ENCODE measurements around the gene ZFAND3.
"Not testable (repeated sequence)": the region's sequence is repeated elsewhere in the genome, so short reads cannot be mapped to it uniquely, and the experiment has no call there.

The ZFAND3 gene

DNA sequence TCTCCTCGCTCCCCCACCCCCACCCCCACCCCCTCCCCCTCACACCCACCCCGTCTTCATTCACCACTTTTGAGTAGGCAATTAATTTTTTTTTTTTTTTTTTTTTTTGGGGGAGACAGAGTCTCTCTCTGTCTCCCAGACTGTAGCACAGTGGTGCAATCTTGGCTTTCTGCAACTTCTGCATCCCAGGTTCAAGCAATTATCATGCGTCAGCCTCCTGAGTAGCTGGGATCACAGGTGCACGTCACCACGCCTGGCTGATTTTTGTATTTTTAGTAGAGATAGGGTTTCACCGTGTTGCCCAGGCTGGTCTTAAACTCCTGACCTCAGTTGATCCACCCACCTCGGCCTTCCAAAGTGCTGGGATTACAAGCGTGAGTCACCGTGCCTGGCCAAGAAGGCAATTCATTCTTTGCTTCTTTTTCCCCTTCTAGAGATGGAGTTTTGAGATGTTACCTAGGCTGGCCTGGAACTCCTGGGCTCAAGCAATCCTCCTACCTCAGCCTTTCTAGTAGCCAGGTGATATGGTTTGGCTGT, 230.4 kb downstream of the ZFAND3 start:
- H3K27me3 ChIP-seq (ENCODE audit: control insufficient read depth, insufficient read depth, low read length); H3K36me3 ChIP-seq (ENCODE audit: control insufficient read depth, insufficient read depth, low read length); H3K4me1 ChIP-seq (ENCODE audit: control insufficient read depth, insufficient read depth, low read length); H3K27ac ChIP-seq (ENCODE audit: low read depth, low read length); H3K4me3 ChIP-seq (ENCODE audit: low read length); H3K9ac ChIP-seq (ENCODE audit: low read length): not testable (repeated sequence)

DNA sequence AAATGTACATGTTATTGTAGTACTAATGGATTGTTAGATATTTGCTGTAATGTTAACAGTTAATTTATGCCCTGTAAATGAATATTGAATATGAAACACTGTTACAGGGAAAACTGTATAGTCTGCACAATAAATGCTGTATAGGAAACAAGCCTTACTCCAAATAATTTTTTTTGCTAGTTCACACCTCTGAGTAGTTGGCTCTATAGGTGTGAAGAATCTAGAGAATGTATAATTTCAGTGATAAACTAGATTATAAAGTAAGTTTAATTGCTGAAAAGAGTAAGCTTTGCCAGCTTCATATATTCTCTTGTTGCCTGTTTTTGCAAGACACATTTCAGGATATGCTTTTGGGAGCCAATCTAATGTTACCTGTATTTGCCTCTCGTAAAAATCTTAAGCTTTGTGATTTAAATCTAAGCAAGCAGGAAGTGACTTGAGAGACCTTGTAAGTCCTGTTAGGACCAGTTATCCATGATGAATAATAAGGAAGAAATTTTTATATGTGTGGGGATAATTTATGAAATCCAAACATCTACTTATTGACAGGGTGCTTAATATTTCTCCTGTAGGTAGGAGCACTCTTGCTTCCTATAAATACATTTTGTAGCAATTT, 232.4 kb downstream of the ZFAND3 start:
- no peaks in the 10 kb centered on the region for H3K27me3 ChIP-seq (ENCODE audit: control insufficient read depth, insufficient read depth, low read length)
- H3K4me3 ChIP-seq (ENCODE audit: low read length), result no peak overlapping the region
- no peak overlapping the region for H3K9ac ChIP-seq (ENCODE audit: low read length)
- H3K27ac ChIP-seq (ENCODE audit: low read depth, low read length), result no peak overlapping the region
- H3K4me1 ChIP-seq (ENCODE audit: control insufficient read depth, insufficient read depth, low read length), result no peaks in the 10 kb centered on the region
- no peaks in the 10 kb centered on the region for H3K36me3 ChIP-seq (ENCODE audit: control insufficient read depth, insufficient read depth, low read length)

DNA sequence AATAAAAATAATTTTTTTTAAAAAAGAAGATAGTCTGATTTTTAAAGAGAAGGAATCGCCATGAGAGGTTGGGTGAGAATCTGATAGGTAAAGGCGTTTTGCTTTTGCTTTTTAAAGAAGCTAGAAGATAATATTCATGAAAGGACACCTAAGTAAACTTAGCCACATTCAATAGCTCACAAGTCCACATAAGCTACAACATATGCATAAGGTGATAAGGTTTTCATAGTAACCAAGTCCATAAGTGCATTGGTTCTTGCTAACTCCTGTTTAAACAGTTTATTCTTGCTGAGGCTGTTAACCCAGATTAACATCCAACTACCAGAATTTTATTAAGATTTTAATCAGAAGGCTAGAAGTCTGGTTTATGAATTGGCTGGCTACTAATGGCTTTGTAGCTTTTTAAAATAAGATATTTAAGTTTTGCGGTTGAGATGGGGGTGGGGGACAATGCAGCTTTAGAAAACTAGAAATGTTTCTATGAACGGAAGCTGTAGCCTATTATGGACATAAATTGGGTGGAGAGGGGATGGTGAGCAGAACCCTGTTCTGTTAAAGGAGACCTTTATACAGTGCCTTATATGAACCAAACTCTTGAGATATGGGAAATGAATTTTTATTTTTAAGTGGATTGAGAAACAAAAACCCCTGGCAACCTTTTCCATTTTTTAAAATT, 235.1 kb downstream of the ZFAND3 start:
- no peaks in the 10 kb centered on the region for H3K27me3 ChIP-seq (ENCODE audit: control insufficient read depth, insufficient read depth, low read length)
- H3K36me3 ChIP-seq (ENCODE audit: control insufficient read depth, insufficient read depth, low read length), result no peaks in the 10 kb centered on the region
- no peaks in the 10 kb centered on the region for H3K4me1 ChIP-seq (ENCODE audit: control insufficient read depth, insufficient read depth, low read length)

DNA sequence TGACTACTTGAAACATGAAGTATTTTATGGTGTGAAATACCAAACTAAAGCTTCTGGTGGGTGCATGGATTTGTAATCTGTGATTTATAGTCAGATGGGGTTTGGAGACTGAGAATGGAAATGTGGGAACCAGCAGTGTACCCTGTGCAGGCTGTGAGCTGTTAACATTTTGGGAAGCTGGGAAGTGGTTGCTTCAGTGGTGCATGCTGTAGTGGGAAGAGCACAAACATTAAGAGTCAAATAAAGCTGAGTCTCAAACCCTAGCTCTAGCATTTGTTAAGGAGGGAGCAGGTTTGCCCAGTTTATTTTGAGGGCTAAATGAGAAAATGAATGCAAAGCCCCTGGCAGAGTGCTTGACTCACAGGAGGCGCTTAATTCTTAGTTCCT, 235.7 kb downstream of the ZFAND3 start:
- H3K4me3 ChIP-seq (ENCODE audit: low read length), result no peak overlapping the region
- no peak overlapping the region for H3K27ac ChIP-seq (ENCODE audit: low read depth, low read length)
- H3K27me3 ChIP-seq (ENCODE audit: control insufficient read depth, insufficient read depth, low read length), result no peaks in the 10 kb centered on the region
- no peak overlapping the region for H3K9ac ChIP-seq (ENCODE audit: low read length)
- H3K4me1 ChIP-seq (ENCODE audit: control insufficient read depth, insufficient read depth, low read length), result no peaks in the 10 kb centered on the region
- H3K36me3 ChIP-seq (ENCODE audit: control insufficient read depth, insufficient read depth, low read length), result no peaks in the 10 kb centered on the region

More for the DNA sequence above, 235.1 kb downstream of the ZFAND3 start:
- no peak overlapping the region for H3K4me3 ChIP-seq (ENCODE audit: low read length)
- H3K27ac ChIP-seq (ENCODE audit: low read depth, low read length), result no peak overlapping the region
- H3K9ac ChIP-seq (ENCODE audit: low read length), result no peak overlapping the region

DNA sequence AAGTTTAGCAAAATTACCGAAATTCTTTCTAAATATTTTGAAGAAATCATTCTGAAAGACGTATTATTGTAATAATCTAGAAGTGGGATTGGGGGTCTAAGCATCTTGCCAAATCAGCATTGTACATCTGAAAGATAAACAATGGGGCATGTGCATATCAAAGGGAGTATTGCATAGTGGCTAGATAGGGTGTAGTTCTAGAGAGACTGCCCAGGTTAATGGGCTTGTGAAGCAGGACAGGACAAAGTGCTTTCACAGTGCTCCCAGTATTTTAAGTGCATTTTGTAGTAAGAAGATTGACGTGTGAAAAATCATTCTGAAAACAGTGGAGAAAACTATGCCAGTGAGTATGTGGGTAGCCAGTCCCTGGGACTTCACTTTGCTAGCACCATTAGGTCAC, 236.8 kb downstream of the ZFAND3 start:
- Histone ChIP-seq H3K27me3 (ENCODE audit: control insufficient read depth, insufficient read depth, low read length) (no peaks in the 10 kb centered on the region), H3K4me3 (ENCODE audit: low read length) (no peak overlapping the region), H3K4me1 (ENCODE audit: control insufficient read depth, insufficient read depth, low read length) (no peaks in the 10 kb centered on the region), H3K27ac (ENCODE audit: low read depth, low read length) (no peak overlapping the region), H3K9ac (ENCODE audit: low read length) (no peak overlapping the region), H3K36me3 (ENCODE audit: control insufficient read depth, insufficient read depth, low read length) (no peaks in the 10 kb centered on the region)

DNA sequence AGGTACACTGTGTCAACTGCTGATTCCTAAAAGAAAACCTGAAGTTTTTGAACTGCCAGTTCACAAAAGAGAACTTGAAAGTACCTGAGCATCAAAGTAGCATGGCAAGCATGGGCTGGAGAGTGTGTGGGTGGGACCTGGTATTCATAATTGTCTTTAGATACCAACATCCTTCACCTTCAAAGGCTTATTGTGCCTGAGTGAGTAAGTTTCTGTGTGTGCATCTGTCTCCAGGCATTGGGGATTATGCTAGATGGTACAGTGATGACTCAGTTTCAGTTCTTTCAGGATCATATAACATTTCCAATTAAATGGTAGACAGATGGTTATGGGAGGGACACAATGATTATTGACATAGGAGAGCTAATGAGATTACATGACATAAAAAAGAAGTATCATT, 238.5 kb downstream of the ZFAND3 start:
- Histone ChIP-seq H3K27ac (ENCODE audit: low read depth, low read length) (no peak overlapping the region), H3K36me3 (ENCODE audit: control insufficient read depth, insufficient read depth, low read length) (peaks cover 3% of the 10 kb centered on the region), H3K9ac (ENCODE audit: low read length) (no peak overlapping the region), H3K4me1 (ENCODE audit: control insufficient read depth, insufficient read depth, low read length) (no peaks in the 10 kb centered on the region), H3K27me3 (ENCODE audit: control insufficient read depth, insufficient read depth, low read length) (no peaks in the 10 kb centered on the region), H3K4me3 (ENCODE audit: low read length) (no peak overlapping the region)

DNA sequence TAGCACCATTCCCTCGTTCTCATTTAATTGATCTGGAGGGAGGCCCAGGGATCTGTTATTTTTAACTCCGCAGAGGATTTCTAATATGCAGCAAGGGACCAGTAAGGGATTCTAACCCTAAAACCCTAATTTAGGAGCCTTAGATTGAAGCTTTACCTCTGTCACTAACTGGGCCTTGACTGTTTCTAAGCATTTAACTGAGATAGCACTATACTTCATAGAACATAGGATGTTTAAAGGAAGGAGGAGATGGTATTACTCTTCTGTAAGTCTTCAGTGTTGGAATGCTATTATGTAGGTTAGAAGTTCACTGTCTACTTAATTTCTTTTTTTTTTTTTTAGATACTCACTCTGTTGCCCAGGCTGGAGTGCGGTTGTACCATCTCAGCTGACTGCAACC, 242.5 kb downstream of the ZFAND3 start:
- H3K36me3 ChIP-seq (ENCODE audit: control insufficient read depth, insufficient read depth, low read length), result peaks cover 8% of the 10 kb centered on the region
- no peak overlapping the region for H3K27ac ChIP-seq (ENCODE audit: low read depth, low read length)
- H3K27me3 ChIP-seq (ENCODE audit: control insufficient read depth, insufficient read depth, low read length), result no peaks in the 10 kb centered on the region
- no peak overlapping the region for H3K9ac ChIP-seq (ENCODE audit: low read length)
- peaks cover 4% of the 10 kb centered on the region for H3K4me1 ChIP-seq (ENCODE audit: control insufficient read depth, insufficient read depth, low read length)
- no peak overlapping the region for H3K4me3 ChIP-seq (ENCODE audit: low read length)

DNA sequence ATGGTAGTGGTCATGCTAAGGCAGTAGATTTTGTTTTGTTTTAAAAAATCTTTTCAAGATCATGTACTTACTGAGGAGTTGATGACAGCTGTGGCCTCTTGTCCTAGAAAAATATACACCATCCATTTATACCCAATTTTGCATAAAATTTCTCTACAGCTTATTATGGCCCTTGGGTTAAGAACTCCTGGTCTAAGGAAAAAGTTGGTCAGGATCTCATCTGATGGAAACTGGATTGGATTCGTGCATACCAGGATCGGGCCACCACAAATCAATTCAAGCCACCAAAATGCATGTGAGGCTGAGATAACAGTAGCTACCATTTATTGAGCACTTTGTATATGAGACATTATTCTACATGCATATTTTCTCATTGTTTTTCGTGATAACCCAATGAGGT, 244.4 kb downstream of the ZFAND3 start:
- Histone ChIP-seq H3K27ac (ENCODE audit: low read depth, low read length) (no peak overlapping the region), H3K4me3 (ENCODE audit: low read length) (no peak overlapping the region), H3K36me3 (ENCODE audit: control insufficient read depth, insufficient read depth, low read length) (peaks cover 8% of the 10 kb centered on the region), H3K9ac (ENCODE audit: low read length) (no peak overlapping the region), H3K27me3 (ENCODE audit: control insufficient read depth, insufficient read depth, low read length) (no peaks in the 10 kb centered on the region), H3K4me1 (ENCODE audit: control insufficient read depth, insufficient read depth, low read length) (peaks cover 4% of the 10 kb centered on the region)

DNA sequence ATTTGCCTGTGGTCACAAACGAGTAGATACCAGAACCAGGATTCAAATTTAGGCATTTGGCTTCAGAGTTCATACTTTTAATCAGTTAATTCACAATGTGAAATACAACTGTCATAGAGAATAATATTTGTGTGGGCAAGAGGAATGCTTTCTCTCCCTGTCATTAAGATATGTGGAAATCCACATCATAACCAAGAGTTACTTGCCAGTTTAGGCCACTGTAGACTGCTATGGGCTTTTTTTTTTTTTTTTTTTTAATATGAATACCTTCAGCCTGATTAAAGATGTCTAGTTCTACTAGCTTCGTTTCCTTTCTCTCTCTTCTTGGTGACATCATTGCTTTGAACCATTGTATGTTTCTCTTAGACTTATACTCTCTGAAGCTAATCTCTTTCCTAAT, 244.9 kb downstream of the ZFAND3 start:
- no peak overlapping the region for H3K27ac ChIP-seq (ENCODE audit: low read depth, low read length)
- H3K4me1 ChIP-seq (ENCODE audit: control insufficient read depth, insufficient read depth, low read length), result peaks cover 4% of the 10 kb centered on the region
- no peak overlapping the region for H3K4me3 ChIP-seq (ENCODE audit: low read length)
- H3K9ac ChIP-seq (ENCODE audit: low read length), result no peak overlapping the region
- no peaks in the 10 kb centered on the region for H3K27me3 ChIP-seq (ENCODE audit: control insufficient read depth, insufficient read depth, low read length)
- H3K36me3 ChIP-seq (ENCODE audit: control insufficient read depth, insufficient read depth, low read length), result peaks cover 8% of the 10 kb centered on the region

DNA sequence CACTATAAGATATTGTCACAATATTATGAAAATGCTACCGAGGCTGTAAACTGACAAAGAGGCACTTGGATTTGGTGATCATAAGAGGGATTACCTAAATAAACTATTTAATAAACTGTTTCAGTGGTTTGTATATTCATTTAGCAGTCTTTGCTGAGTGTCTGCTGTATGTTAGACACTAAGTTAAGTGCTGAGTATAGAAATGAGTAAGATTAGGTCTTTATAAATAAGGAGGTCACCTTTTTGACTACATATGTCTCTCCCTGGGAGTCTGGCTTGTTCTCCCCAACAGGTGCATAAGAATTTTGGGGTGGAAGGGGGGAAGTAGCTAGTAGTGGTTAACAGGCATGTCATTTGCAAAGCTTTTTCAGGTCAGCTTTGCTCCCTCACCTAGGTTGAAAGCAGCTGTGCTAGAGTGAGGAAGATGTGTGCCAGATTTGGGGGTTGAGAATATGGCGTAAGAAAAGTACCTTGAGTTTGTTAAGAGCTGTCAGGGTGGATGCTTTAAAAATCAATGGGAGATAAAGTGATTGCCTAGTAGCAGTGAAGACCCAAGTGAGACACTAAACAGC, 246.3 kb downstream of the ZFAND3 start:
- Histone ChIP-seq H3K9ac (ENCODE audit: low read length) (no peak overlapping the region), H3K4me1 (ENCODE audit: control insufficient read depth, insufficient read depth, low read length) (peaks cover 6% of the 10 kb centered on the region), H3K36me3 (ENCODE audit: control insufficient read depth, insufficient read depth, low read length) (peaks cover 8% of the 10 kb centered on the region), H3K4me3 (ENCODE audit: low read length) (no peak overlapping the region), H3K27me3 (ENCODE audit: control insufficient read depth, insufficient read depth, low read length) (no peaks in the 10 kb centered on the region), H3K27ac (ENCODE audit: low read depth, low read length) (no peak overlapping the region)

DNA sequence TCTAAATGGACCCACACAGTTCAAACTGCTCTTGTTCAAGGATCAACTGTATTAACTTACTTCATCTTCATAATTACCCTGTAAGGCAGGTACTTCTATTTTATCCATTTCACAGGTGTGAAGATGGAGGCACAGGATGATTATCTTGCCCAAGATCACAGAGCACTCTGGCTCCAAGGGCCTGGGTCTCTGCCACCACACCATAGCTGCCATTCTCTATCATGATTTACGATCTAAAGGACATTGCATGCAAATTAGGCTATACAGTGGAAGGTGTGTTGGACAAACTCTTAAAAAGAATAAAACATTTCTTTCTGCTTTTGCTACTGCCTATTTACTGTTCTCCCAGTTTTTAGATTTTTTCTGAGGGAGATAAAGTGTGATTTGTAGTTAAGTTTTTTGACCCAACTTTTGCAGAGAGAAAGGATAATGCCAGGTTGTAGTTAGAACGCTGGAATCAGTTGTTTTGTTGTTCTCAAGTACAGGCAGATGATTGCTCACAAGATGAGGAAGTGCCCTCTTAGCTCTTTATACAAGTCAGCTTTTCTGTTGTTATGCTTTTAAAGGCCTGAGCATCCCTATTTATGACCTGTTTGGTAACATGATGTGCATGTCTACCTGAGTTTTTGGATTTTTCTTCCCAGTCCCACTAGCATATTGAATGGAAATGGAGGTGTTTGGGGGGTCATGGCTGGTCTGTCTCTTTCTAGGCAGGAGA, 247.9 kb downstream of the ZFAND3 start:
- no peak overlapping the region for H3K27ac ChIP-seq (ENCODE audit: low read depth, low read length)
- H3K36me3 ChIP-seq (ENCODE audit: control insufficient read depth, insufficient read depth, low read length), result peaks cover 5% of the 10 kb centered on the region
- H3K9ac ChIP-seq (ENCODE audit: low read length), result no peak overlapping the region
- H3K4me1 ChIP-seq (ENCODE audit: control insufficient read depth, insufficient read depth, low read length), result peaks cover 9% of the 10 kb centered on the region
- H3K4me3 ChIP-seq (ENCODE audit: low read length), result no peak overlapping the region
- H3K27me3 ChIP-seq (ENCODE audit: control insufficient read depth, insufficient read depth, low read length), result no peaks in the 10 kb centered on the region

DNA sequence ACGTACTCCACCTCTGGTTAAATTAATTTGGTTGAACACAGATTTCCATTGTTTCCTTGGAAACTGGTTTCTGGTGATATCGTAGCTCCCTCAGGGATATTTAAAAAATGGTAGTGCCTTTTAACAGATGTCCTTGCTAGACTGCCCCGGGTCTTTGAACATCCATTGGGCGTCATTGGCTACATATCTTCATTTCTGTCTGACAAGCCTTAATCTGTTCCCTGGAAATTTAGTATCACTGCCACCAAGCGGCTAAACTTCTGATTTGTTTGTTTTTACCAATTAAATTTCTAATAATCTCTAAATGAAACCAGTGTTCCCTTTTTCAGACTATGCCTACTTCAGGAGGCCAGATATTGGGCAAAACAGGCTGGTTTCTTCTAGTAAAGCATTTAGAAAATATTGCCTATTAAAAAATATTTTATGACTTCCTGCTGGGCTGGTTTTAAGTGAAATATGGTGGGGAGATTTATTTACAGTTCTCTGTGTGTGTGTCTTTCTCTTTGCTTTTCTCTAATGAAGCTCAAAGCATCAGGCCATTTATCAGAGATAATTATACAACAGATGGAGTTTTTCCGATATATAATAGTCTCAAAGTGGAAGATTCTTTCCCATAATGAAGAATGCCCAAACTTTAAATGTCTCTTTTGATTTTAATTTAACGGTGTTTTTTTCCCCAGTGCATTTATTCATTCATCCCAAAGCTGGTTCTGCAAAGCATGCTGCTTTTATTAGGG, 249.5 kb downstream of the ZFAND3 start:
- Histone ChIP-seq H3K27ac (ENCODE audit: low read depth, low read length) (no peak overlapping the region), H3K4me1 (ENCODE audit: control insufficient read depth, insufficient read depth, low read length) (peaks cover 9% of the 10 kb centered on the region)

More for the DNA sequence above, 249.5 kb downstream of the ZFAND3 start:
- Histone ChIP-seq H3K4me3 (ENCODE audit: low read length) (no peak overlapping the region), H3K36me3 (ENCODE audit: control insufficient read depth, insufficient read depth, low read length) (no peaks in the 10 kb centered on the region), H3K9ac (ENCODE audit: low read length) (no peak overlapping the region), H3K27me3 (ENCODE audit: control insufficient read depth, insufficient read depth, low read length) (no peaks in the 10 kb centered on the region)
